GM12872 (cell line): ENCODE data around the gene COLEC12.

ENCODE experiments used
- TF ChIP-seq, protein P1 (sequence below): IDR thresholded peaks from 3 replicates; pipeline ENCODE4 v1.5.1; 2011; ENCODE audit warnings: low read depth, mild to moderate bottlenecking, low read length, moderate library complexity; ENCODE audit not compliant: insufficient read depth

COLEC12 gene

DNA sequence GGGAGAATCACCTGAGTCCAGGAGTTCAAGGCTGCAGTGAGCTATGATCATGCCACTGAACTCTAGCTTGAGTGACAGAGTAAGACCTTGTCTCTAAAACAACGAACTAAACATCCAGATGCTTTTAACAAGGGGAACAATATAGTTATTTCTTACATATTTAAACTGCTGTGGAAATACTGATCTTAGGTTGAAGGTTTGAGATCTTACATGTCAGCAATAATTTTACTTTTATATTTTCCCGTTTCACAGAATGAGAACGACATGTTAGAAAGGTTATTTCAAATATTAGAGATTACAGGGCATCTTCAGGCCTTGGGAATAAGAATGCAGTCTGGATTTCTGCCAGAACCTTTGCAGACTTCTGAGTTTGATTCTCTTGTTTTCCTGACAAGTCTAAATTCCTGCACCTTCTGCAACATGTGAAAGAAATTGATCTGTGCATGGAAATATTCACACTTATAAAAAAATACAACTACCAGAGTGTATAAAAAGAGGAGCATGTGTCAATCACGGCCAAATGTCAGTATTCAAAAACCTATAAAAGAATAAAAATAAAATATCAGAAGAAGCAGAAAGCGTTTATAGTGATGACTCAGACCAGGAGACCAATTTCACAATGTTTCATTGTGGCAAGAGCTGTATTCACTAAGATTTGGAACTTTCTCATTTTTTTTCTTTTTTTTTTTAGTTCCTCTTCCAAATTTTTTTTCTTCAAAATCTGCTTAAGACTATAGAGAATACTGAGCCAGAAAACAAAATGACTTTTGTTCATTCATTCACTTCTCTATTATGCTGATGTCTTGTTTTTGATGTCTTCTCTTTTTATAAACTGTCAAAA lies 29.6 kb downstream of the COLEC12 start:
- TF ChIP-seq, protein P1, sequence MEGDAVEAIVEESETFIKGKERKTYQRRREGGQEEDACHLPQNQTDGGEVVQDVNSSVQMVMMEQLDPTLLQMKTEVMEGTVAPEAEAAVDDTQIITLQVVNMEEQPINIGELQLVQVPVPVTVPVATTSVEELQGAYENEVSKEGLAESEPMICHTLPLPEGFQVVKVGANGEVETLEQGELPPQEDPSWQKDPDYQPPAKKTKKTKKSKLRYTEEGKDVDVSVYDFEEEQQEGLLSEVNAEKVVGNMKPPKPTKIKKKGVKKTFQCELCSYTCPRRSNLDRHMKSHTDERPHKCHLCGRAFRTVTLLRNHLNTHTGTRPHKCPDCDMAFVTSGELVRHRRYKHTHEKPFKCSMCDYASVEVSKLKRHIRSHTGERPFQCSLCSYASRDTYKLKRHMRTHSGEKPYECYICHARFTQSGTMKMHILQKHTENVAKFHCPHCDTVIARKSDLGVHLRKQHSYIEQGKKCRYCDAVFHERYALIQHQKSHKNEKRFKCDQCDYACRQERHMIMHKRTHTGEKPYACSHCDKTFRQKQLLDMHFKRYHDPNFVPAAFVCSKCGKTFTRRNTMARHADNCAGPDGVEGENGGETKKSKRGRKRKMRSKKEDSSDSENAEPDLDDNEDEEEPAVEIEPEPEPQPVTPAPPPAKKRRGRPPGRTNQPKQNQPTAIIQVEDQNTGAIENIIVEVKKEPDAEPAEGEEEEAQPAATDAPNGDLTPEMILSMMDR, result no peak

DNA sequence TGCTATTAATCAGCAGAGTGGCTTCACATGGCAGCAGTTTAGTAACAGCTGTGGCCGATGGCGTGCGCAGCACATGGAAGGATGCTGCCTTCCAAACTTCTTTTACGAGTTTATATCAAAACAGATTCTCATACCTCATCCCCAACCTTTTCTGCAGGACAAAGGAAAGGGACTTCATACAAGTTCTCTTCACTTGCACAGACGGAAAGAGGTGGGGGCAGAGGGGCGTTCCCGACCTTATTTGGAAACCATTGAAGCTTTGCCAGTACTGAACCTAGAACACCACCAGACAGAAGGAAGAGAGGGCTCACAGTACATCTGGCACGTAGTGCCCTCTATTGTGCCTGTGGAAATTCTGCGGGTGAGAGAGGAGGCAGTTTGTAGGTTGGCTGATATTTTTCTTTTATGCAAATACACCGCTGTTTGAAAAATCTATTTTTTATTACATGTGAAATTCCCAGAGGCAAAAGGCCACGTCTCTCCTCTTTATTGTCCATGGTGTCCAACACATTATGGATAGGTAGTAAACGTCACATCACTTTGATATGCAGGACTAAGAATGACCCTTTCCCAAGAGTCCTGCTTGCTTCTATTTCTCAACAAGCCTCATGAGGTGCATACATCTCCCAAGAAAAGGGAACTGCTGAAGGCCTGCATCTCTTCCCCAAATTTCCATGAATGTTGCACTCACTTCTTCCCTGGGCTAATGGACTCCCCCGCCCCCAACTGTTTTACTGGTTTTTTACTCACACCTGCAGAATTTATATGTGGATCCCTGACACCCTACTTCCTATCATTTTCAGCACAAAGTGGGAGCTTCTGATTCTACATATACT lies 31.3 kb downstream of the COLEC12 start:
- TF ChIP-seq, protein P1, result no peak

DNA sequence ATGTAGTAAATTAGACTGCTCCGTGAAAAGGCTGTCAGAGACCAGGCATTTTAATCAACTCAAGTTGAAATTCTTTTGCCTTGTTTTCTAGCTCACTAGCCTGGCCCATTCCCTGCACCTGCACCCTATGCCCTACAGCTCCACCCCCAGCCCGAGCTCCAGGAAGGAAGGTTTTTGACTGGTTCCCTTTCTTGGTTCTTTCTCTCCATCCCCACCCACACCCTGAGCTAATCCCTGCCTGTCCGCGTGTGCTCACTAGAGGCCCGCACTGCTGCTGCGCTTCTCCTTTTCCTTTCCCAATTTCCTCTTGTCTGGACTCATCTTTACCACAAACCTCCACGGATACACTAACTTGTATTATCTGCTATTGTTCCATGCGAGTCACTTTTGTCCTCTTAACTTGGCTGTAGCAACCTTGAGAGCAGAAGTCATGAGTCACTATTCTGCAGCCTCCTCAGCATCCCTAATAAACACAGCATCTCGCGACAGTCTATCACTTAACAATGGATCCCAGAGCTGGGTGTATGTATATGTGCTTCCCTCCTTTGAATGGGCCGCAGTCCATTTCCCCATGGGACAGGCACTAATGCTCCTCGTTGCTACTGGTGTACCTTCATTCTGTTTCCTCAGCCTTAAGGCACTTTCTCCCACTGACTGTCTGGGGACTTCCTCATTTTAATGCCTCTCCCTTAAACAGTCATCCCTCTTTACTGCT lies 36.5 kb downstream of the COLEC12 start:
- TF ChIP-seq, protein P1, result no peak

DNA sequence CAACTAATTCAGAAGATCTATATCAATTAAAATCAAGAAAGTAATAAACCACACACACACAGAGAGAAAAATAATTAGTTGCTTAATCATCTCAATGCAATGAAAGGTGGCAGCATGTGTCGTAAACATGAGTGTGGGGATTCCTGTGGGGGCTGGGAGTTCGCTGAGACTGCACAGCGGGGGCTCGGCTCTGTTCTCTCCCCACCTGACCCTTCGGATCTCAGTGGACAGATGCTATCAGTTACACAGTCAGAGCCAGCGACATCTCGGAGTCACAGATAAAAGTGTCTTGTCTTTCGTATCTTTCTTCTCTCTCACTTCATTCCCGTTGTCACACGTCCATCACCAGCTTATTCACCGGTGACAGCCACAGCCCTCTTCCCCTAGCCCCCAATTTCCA lies 37.1 kb downstream of the COLEC12 start:
- TF ChIP-seq, protein P1, result no peak

DNA sequence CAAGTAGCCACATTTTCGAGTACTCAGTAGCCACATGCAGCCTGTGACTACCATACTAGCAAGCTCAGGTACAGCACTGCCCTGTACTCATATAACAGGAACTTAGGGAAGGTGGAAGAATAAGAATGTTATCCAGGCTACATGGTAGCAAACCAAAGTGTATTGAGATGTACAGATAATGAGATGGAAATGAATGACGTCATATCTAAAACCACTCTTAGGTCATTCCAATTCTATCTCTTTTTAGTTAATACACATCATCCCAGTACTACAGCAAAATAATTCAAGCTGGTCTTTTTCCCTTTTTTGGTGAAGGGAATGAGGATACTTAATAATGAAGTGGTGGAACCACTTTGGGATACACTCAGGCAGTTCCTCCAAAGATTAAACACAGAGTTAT lies 38.7 kb downstream of the COLEC12 start:
- TF ChIP-seq, protein P1, result no peak

DNA sequence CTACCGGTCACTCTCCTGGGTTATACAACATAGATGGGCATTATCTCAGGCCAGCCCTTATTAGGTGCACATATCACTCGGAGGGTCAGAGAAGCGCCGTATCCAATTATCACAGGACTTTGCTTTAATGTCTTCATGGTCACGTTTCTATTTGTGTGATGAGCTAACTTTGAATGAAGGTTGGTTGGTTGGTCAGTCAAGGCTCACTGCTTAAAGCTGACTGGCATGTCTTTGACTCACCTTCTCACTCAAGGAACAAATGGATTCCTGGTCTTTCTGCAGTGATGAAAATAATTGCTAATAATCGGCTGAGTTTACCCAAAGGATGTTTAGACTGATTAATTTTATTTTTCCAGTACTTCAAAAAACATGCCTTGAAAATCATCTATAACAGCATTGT lies 39.7 kb downstream of the COLEC12 start:
- TF ChIP-seq, protein P1, result no peak
